HepG2 (cell line): Measurements from ENCODE around the gene IL1RL1. TPM values are rescaled to one million over a fixed set of nuclear protein-coding genes. Genes with fewer than 3 reads are reported as not detected.

Experiments used
- ATAC-seq: fragments of 200-7000 bp; cut with Tn5 transposase; 3 replicates; pipeline ENCODE4 v1.9.1; 2020; ENCODE audit warnings: mild to moderate bottlenecking, moderate library complexity
- BruUV-seq: library from RNA; stranded (reverse); fragments of 400-500 nt; replicated peaks from 2 replicates; lab custom pipeline; 2021; lab: Mats Ljungman, UMichigan
- CTCF ChIA-PET: fragments of 300-600 bp; formaldehyde crosslinking; extraction: SDS; loops from one replicate; lab custom pipeline; 2021; ENCODE audit warnings: low total read pairs, inconsistent platforms, low intra/inter-chr PET ratio; lab: Yijun Ruan, JAX
- POLR2A ChIA-PET: fragments of 350-600 bp; sonication (Branson Sonifier 250); formaldehyde crosslinking; loops from one replicate; lab custom pipeline; 2020; ENCODE audit warnings: antibody characterized with exemption, inconsistent platforms; lab: Yijun Ruan, JAX
- DNase-seq: peaks from one replicate; pipeline ENCODE4 v3.0.0-alpha.2; 2015; ENCODE audit warnings: low spot score
- FAIRE-seq: peaks from 3 replicates; lab custom pipeline; 2011; peaks lifted over from hg19 to GRCh38; lab: Jason Lieb, UNC
- H2AFZ ChIP-seq: one replicate; pipeline ENCODE4 v1.6.1; 2011; ENCODE audit warnings: low read length, inconsistent platforms
- H3K27ac ChIP-seq: fragments of 300-600 bp; 3 replicates; pipeline ENCODE4 v1.8.0; 2011; ENCODE audit warnings: mixed run types, mild to moderate bottlenecking, mixed read lengths, low read length, inconsistent platforms; ENCODE audit not compliant: insufficient read depth; ENCODE audit errors: extremely low read length
- H3K27me3 ChIP-seq, 2 experiments: fragments of 200-600 bp in 1 of 2; 2 replicates in 1 of 2; 3 replicates in 1 of 2; pipeline versions ENCODE4 v1.6.0 to v1.8.0; 2011; ENCODE audit warnings: low read length in 2 of 2, mild to moderate bottlenecking in 2 of 2, moderate library complexity in 2 of 2, inconsistent platforms in 1 of 2; ENCODE audit not compliant: insufficient read depth in 2 of 2, control insufficient read depth in 1 of 2
- H3K36me3 ChIP-seq, 2 experiments: fragments of 200-600 bp in 1 of 2; replicated peaks in 1 of 2; 2 replicates in 1 of 2; 3 replicates in 1 of 2; pipeline versions ENCODE4 v1.5.1 to v1.8.0; 2011; ENCODE audit warnings: low read length in 2 of 2, inconsistent platforms in 1 of 2; ENCODE audit not compliant: insufficient read depth in 2 of 2, control insufficient read depth in 1 of 2
- H3K4me1 ChIP-seq: 2 replicates; pipeline ENCODE4 v1.5.1; 2012; ENCODE audit warnings: low read length, inconsistent platforms; ENCODE audit not compliant: insufficient read depth
- H3K4me2 ChIP-seq: 2 replicates; pipeline ENCODE4 v1.6.0; 2011; ENCODE audit warnings: low read depth, low read length, inconsistent platforms
- H3K4me3 ChIP-seq, 3 experiments: fragments of 200-600 bp in 1 of 3; sonication (generic), shearing (Covaris generic) in 1 of 3; replicated peaks in 1 of 3; 2 replicates each; pipeline ENCODE4 v1.5.1; 2011 to 2016; ENCODE audit warnings: low read length in 3 of 3, inconsistent platforms in 2 of 3, low read depth in 2 of 3, mild to moderate bottlenecking in 2 of 3, control low read depth in 1 of 3, mixed read lengths in 1 of 3; ENCODE audit not compliant: insufficient read depth in 1 of 3
- H3K79me2 ChIP-seq: one replicate; pipeline ENCODE4 v1.6.1; 2011; ENCODE audit warnings: low read length, inconsistent platforms; ENCODE audit not compliant: insufficient read depth
- H3K9ac ChIP-seq: 2 replicates; pipeline ENCODE4 v1.6.0; 2011; ENCODE audit warnings: mild to moderate bottlenecking, low read depth, low read length, inconsistent platforms; ENCODE audit not compliant: insufficient read depth
- H3K9me3 ChIP-seq: 2 replicates; pipeline ENCODE4 v1.5.1; 2012; ENCODE audit warnings: mild to moderate bottlenecking, low read length
- H4K20me1 ChIP-seq: 2 replicates; pipeline ENCODE4 v1.6.0; 2011; ENCODE audit warnings: inconsistent platforms, mild to moderate bottlenecking, low read length, moderate library complexity; ENCODE audit not compliant: insufficient read depth
- JUNB ChIP-seq: sonication (generic); formaldehyde crosslinking; IDR thresholded peaks from 2 replicates; pipeline ENCODE4 v1.8.0; 2022; ENCODE audit warnings: missing genetic modification reagents, mild to moderate bottlenecking, borderline replicate concordance
- NFYC ChIP-seq: IDR thresholded peaks from 2 replicates; pipeline ENCODE4 v1.6.1; 2016; ENCODE audit warnings: missing genetic modification reagents, missing compliant biosample characterization
- SPEN ChIP-seq: sonication (generic); formaldehyde crosslinking; IDR thresholded peaks from 2 replicates; pipeline ENCODE4 v1.5.1; 2020; ENCODE audit warnings: low read depth, mild to moderate bottlenecking, missing genetic modification reagents
- ZNF598 ChIP-seq: sonication (generic); formaldehyde crosslinking; IDR thresholded peaks from 2 replicates; pipeline ENCODE4 v1.5.1; 2020; ENCODE audit warnings: mild to moderate bottlenecking, missing genetic modification reagents, borderline replicate concordance
- ZNF747 ChIP-seq: sonication (generic); formaldehyde crosslinking; IDR thresholded peaks from 2 replicates; pipeline ENCODE4 v1.8.1; 2023; ENCODE audit warnings: missing genetic modification reagents, mild to moderate bottlenecking, borderline replicate concordance
- WGBS: methylation state at CpG from one replicate; pipeline ENCODE4 v1.1.6; 2017; ENCODE audit warnings: low lambda C conversion rate; 5-methylcytosine and 5-hydroxymethylcytosine counted together
- in situ Hi-C: cut with HindIII; loops from 2 replicates; pipeline ENCODE4 v1.10.0; 2017; ENCODE audit warnings: low pct_unique_long_range_greater_than_20kb; ENCODE audit not compliant: extremely low pct_ligation_motif_present
- intact Hi-C: fragments of 100-400 bp; cut with micrococcal nuclease; formaldehyde crosslinking; loops from one replicate; pipeline ENCODE4 v1.10.0; 2022; ENCODE audit not compliant: unreplicated experiment
- polyA plus RNA-seq, 8 experiments: library from polyadenylated mRNA; depleted of rRNA in 3 of 8; stranded (reverse) in 7 of 8; unstranded in 1 of 8; fragments of >200 nt; fragmentation: Illumina TruSeq in 4 of 8; extraction: Trizol in 4 of 8; gene quantifications; 2 replicates each; pipeline versions ENCODE4 v1.2.1 to v1.2.3, GENCODE V29; 2011 to 2016; ENCODE audit warnings: low read depth in 4 of 8, missing spikeins in 1 of 8, mixed read lengths in 1 of 8; ENCODE audit not compliant: insufficient read depth in 1 of 8
- total RNA-seq, 5 experiments: library from RNA; depleted of rRNA; stranded (reverse); fragments of >200 nt; fragmentation: Illumina TruSeq; extraction: Trizol; gene quantifications; 2 replicates each; pipeline ENCODE4 v1.2.3, GENCODE V29; 2016; ENCODE audit warnings: low read depth in 1 of 5
- TF ChIP-seq, protein P1 (sequence below): sonication (generic); formaldehyde crosslinking; IDR thresholded peaks from 2 replicates; pipeline ENCODE4 v1.8.0; 2022; ENCODE audit warnings: low read depth, missing genetic modification reagents
- TF ChIP-seq, protein P2 (sequence below): IDR thresholded peaks from 2 replicates; pipeline ENCODE4 v1.6.1; 2012; ENCODE audit warnings: low read depth, low read length, improper control_type of control experiment
- TF ChIP-seq, protein P3 (sequence below): sonication (generic); formaldehyde crosslinking; IDR thresholded peaks from 2 replicates; pipeline ENCODE4 v1.4.0; 2020; ENCODE audit warnings: missing genetic modification reagents
- TF ChIP-seq, protein P4 (sequence below): sonication (generic); formaldehyde crosslinking; IDR thresholded peaks from 2 replicates; pipeline ENCODE4 v1.4.0; 2020; ENCODE audit warnings: missing genetic modification reagents

The IL1RL1 gene
- total and polyA plus RNA-seq, 2 of the 13 experiments (the other 11 are each of a cell fraction or from before 2014, with no cell fraction given), result 0.02 to 0.03 TPM

DNA sequence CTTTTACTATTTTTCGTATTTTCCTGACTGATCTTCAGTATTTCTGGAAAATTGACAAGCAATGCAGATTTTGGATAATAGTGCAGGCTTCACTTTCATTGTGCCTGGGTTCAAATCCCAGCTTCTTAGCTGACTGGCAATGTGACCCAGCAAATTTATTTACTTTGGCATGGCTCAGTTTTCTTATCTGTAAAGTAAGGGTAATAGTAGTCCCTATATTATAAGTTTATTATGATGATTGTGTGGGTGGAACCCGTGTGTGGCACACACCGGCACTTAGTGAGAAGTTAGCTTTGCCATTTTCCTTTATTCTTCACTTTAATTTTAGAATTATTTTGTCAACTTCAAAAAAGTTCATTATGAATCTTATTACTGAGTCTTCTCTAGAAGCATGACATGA is 7.8 kb upstream of the IL1RL1 start:
- H3K4me3 ChIP-seq, result no peak overlapping the region
- H3K4me1 ChIP-seq, result no peaks in the 10 kb centered on the region
- no peak overlapping the region for H2AFZ ChIP-seq
- WGBS, result 23% methylated on average over 3 of the region's 3 CpGs
- FAIRE-seq, result no peak
- no peak overlapping the region for H3K27ac ChIP-seq
- no peaks in the 10 kb centered on the region for H4K20me1 ChIP-seq
- TF ChIP-seq JUNB (CRISPR knock-in tag), result no peak
- no peak for TF ChIP-seq ZNF598 (CRISPR knock-in tag)
- no peak for TF ChIP-seq SPEN (CRISPR knock-in tag)
- no peak for TF ChIP-seq NFYC (CRISPR knock-in tag)
- TF ChIP-seq, protein P1, sequence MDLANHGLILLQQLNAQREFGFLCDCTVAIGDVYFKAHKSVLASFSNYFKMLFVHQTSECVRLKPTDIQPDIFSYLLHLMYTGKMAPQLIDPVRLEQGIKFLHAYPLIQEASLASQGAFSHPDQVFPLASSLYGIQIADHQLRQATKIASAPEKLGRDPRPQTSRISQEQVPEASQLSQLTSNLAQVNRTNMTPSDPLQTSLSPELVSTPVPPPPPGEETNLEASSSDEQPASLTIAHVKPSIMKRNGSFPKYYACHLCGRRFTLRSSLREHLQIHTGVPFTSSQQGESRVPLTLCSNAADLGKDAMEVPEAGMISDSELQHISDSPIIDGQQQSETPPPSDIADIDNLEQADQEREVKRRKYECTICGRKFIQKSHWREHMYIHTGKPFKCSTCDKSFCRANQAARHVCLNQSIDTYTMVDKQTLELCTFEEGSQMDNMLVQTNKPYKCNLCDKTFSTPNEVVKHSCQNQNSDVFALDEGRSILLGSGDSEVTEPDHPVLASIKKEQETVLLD (CRISPR knock-in tag), result no peak
- TF ChIP-seq, protein P2, sequence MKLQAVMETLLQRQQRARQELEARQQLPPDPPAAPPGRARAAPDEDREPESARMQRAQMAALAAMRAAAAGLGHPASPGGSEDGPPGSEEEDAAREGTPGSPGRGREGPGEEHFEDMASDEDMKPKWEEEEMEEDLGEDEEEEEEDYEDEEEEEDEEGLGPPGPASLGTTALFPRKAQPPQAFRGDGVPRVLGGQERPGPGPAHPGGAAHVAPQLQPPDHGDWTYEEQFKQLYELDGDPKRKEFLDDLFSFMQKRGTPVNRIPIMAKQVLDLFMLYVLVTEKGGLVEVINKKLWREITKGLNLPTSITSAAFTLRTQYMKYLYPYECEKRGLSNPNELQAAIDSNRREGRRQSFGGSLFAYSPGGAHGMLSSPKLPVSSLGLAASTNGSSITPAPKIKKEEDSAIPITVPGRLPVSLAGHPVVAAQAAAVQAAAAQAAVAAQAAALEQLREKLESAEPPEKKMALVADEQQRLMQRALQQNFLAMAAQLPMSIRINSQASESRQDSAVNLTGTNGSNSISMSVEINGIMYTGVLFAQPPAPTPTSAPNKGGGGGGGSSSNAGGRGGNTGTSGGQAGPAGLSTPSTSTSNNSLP, result no peak
- TF ChIP-seq, protein P3, sequence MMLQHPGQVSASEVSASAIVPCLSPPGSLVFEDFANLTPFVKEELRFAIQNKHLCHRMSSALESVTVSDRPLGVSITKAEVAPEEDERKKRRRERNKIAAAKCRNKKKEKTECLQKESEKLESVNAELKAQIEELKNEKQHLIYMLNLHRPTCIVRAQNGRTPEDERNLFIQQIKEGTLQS (CRISPR knock-in tag), result no peak
- TF ChIP-seq, protein P4, sequence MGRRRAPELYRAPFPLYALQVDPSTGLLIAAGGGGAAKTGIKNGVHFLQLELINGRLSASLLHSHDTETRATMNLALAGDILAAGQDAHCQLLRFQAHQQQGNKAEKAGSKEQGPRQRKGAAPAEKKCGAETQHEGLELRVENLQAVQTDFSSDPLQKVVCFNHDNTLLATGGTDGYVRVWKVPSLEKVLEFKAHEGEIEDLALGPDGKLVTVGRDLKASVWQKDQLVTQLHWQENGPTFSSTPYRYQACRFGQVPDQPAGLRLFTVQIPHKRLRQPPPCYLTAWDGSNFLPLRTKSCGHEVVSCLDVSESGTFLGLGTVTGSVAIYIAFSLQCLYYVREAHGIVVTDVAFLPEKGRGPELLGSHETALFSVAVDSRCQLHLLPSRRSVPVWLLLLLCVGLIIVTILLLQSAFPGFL (CRISPR knock-in tag), result no peak
- TF ChIP-seq ZNF747 (CRISPR knock-in tag), result no peak
- CTCF ChIA-PET, result no interaction called here
- DNase-seq, result no peak
- in situ Hi-C loops (no loop called here), intact Hi-C loops (no loop called here)
- ATAC-seq, result no peak
- H3K4me2 ChIP-seq, result no peak overlapping the region
- POLR2A ChIA-PET, result no interaction called here
- H3K27me3 ChIP-seq, result peaks cover 1 to 10% of the 10 kb centered on the region in 2 experiments; a peak in 2 of 5 replicates
- no peaks in the 10 kb centered on the region for H3K9me3 ChIP-seq
- H3K9ac ChIP-seq, result no peak overlapping the region
- no peaks in the 10 kb centered on the region for H3K79me2 ChIP-seq
- H3K36me3 ChIP-seq, result no peaks in the 10 kb centered on the region
- BruUV-seq, result no TSS peak
